Right lobe of liver (tissue), 6 donors: ENCODE results near the gene FAM3B. TPM values are rescaled to one million over a fixed set of nuclear protein-coding genes. Genes with fewer than 3 reads are reported as not detected.

ENCODE experiments used
- ATAC-seq, 4 donors: fragments of 200-7000 bp; cut with Tn5 transposase; one replicate each; pipeline ENCODE4 v1.9.1; 2020; ENCODE audit warnings: mild to moderate bottlenecking in 4 of 4, moderate library complexity in 4 of 4
- DNase-seq, 3 donors: peaks; one replicate each; pipeline ENCODE4 v3.0.0-alpha.2; 2020
- H3K27ac ChIP-seq, 3 donors: fragments of 200-600 bp; one replicate each; pipeline ENCODE4 v1.8.0; 2022
- H3K27me3 ChIP-seq, 2 donors: fragments of 200-600 bp; one replicate each; pipeline ENCODE4 v1.8.0; 2022
- H3K36me3 ChIP-seq, 4 donors: fragments of 200-600 bp; sonication (generic) in 1 of 4; one replicate each; pipeline versions ENCODE4 v1.5.1 to v1.8.0; 2017 to 2022; ENCODE audit warnings: control low read depth in 1 of 4
- H3K4me1 ChIP-seq, 4 donors: fragments of 200-600 bp; sonication (generic) in 1 of 4; one replicate each; pipeline versions ENCODE4 v1.5.1 to v1.8.0; 2017 to 2022; ENCODE audit warnings: control low read depth in 1 of 4
- H3K4me3 ChIP-seq, 3 donors: fragments of 200-600 bp; one replicate each; pipeline ENCODE4 v1.8.0; 2022
- H3K9me3 ChIP-seq, 4 donors: fragments of 200-600 bp; sonication (generic) in 1 of 4; one replicate each; pipeline versions ENCODE4 v1.5.1 to v1.8.0; 2017 to 2022; ENCODE audit warnings: control low read depth in 1 of 4
- POLR2A ChIP-seq: fragments of 450-650 bp; IDR thresholded peaks from one replicate; pipeline ENCODE4 v1.6.1; 2017; ENCODE audit warnings: antibody characterized with exemption, mild to moderate bottlenecking
- WGBS: methylation state at CpG from one replicate; pipeline ENCODE4 v1.1.6; 2018; ENCODE audit warnings: low coverage, low lambda C conversion rate; ENCODE audit not compliant: insufficient coverage; ENCODE audit errors: missing lambda C conversion rate; 5-methylcytosine and 5-hydroxymethylcytosine counted together
- intact Hi-C, 2 donors: fragments of 100-400 bp; cut with DNase I; formaldehyde crosslinking; loops; one replicate each; pipeline versions ENCODE4 v1.11.2 to v1.14.1; 2022
- total RNA-seq, 6 experiments: library from RNA; depleted of rRNA in 2 of 6; stranded (reverse); fragments of >200 nt in 2 of 6; fragmentation: NEBNext Ultra II Directional in 3 of 6; extraction: Animal tissue kit (Norgen Biotek cat#: 25700) in 3 of 6; gene quantifications; one replicate each; pipeline versions ENCODE4 v1.1.0 to v1.2.4, GENCODE V29; 2016 to 2023
- TF ChIP-seq, protein P1 (sequence below), 4 donors: fragments of 200-600 bp in 3 of 4; fragments of 450-650 bp in 1 of 4; IDR thresholded peaks; one replicate each; pipeline versions ENCODE4 v1.5.1 to v1.8.0; 2016 to 2022; ENCODE audit warnings: antibody characterized with exemption in 4 of 4, mild to moderate bottlenecking in 2 of 4
- donor health status: DM: no; HTN: yes; CAD: no.
- donor health status: DM: no; HTN: no; CAD: no.
- donor health status: DM: no; HTN: no; CAD: no.
- donor health status: DM: no; HTN: yes; CAD: no.
- donor health status: DM: no; HTN: yes; CAD: no.

The FAM3B gene
- total RNA-seq, 6 experiments from 2014 or later = 0.49 to 0.95 (median 0.76) TPM; not detected in 2

DNA sequence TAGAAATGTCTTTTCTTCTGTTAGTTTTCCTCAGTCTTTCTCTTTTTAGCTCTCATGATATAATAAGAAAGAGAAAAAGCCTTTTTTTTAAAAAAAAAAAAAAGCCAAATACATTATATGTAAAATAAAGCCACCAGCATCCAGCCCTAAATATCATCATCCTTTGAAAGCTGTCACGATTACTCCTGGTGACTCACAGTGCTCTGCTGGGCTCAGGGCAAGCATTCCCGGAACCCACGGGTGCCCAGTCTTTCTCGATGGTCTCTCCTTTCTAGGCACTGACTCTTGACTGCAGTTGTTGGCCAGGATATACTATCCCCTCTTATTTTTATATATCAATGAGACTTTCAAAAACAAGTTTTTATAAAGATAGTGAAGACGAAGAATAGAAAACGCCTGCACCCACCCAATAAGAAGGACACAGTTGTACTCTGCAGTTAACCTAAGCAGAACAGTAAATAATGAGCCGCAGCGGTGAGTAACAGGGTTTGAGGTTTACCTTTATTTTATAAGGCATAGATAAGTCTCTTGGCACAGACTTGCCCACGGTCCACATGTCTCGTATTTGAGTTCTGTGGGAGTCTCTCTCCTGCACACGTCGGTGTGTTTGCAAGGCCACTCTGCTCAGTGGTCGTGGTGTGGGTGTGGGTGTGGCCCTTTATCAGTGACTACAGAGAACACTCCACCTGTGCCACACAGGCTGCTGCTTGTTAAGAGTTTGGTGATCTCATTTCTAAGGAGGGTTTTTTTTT lies 29.5 kb downstream of the FAM3B start:
- Histone ChIP-seq H3K4me1 (no peaks in the 10 kb centered on the region), H3K36me3 (no peaks in the 10 kb centered on the region), H3K27me3 (no peaks in the 10 kb centered on the region), H3K9me3 (no peaks in the 10 kb centered on the region), H3K27ac (no peak overlapping the region), H3K4me3 (no peak overlapping the region)
- DNase-seq (no peak), ATAC-seq (no peak)
- TF ChIP-seq, protein P1, sequence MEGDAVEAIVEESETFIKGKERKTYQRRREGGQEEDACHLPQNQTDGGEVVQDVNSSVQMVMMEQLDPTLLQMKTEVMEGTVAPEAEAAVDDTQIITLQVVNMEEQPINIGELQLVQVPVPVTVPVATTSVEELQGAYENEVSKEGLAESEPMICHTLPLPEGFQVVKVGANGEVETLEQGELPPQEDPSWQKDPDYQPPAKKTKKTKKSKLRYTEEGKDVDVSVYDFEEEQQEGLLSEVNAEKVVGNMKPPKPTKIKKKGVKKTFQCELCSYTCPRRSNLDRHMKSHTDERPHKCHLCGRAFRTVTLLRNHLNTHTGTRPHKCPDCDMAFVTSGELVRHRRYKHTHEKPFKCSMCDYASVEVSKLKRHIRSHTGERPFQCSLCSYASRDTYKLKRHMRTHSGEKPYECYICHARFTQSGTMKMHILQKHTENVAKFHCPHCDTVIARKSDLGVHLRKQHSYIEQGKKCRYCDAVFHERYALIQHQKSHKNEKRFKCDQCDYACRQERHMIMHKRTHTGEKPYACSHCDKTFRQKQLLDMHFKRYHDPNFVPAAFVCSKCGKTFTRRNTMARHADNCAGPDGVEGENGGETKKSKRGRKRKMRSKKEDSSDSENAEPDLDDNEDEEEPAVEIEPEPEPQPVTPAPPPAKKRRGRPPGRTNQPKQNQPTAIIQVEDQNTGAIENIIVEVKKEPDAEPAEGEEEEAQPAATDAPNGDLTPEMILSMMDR (IDR thresholded peaks at IDR 0.05) = no peak
- TF ChIP-seq POLR2A = no peak
- 78% methylated on average over 13 of the region's 13 CpGs for WGBS
- intact Hi-C loops = no loop called here

DNA sequence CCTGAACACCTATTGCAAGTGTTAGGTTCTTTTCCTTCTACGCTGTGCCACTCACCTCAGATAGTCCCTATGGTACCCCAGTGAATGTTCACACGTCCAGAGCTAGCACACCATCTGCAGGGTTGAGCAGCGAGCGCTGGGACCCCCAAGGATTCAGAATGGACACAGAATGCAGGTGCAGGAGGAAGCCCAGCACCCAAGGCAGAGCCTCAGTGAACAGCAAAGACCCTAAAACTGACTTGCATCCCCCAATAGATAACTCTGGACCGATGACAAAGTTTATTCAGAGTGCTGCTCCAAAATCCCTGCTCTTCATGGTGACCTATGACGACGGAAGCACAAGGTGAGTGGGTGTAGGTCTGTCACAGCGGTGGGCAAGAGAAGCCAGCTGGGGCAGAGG lies 30.2 kb downstream of the FAM3B start:
- Histone ChIP-seq H3K27me3 (no peaks in the 10 kb centered on the region), H3K27ac (no peak overlapping the region), H3K4me3 (no peak overlapping the region), H3K36me3 (no peaks in the 10 kb centered on the region), H3K4me1 (no peaks in the 10 kb centered on the region), H3K9me3 (no peaks in the 10 kb centered on the region)
- ATAC-seq (no peak), DNase-seq (no peak)
- intact Hi-C loops = no loop called here
- no peak for TF ChIP-seq POLR2A
- TF ChIP-seq, protein P1 (IDR thresholded peaks at IDR 0.05) = no peak
- 77% methylated on average over 5 of the region's 8 CpGs for WGBS

DNA sequence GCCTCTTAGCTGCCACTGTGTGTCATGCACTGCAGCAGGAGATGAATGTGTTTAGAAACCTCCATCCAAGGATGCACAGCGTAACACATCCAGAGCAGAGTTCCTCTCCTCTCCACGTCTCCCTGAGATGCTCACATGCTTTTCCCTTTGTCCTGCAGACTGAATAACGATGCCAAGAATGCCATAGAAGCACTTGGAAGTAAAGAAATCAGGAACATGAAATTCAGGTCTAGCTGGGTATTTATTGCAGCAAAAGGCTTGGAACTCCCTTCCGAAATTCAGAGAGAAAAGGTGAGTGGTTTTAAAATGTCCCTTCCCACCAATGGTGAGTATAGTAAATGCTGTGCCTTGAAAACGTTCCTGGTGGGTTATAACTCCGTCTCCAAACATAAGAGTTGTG lies 31.8 kb downstream of the FAM3B start:
- no peaks in the 10 kb centered on the region for H3K9me3 ChIP-seq
- TF ChIP-seq POLR2A = no peak
- TF ChIP-seq, protein P1 (IDR thresholded peaks at IDR 0.05) = no peak
- H3K27ac ChIP-seq = no peak overlapping the region
- no peaks in the 10 kb centered on the region for H3K27me3 ChIP-seq
- no peak overlapping the region for H3K4me3 ChIP-seq
- no peak for ATAC-seq
- no peaks in the 10 kb centered on the region for H3K4me1 ChIP-seq
- no peak for DNase-seq
- intact Hi-C loops = no loop called here
- 42% methylated on average over 5 of the region's 6 CpGs for WGBS
- no peaks in the 10 kb centered on the region for H3K36me3 ChIP-seq

GRCh38 chr21:41349126-41349525 lies 32.5 kb downstream of the FAM3B start:
- intact Hi-C loops = no loop called here
- Histone ChIP-seq H3K4me3 (no peak overlapping the region), H3K36me3 (no peaks in the 10 kb centered on the region), H3K4me1 (no peaks in the 10 kb centered on the region), H3K27ac (no peak overlapping the region), H3K9me3 (no peaks in the 10 kb centered on the region), H3K27me3 (no peaks in the 10 kb centered on the region)
- ATAC-seq (no peak), DNase-seq (no peak)
- 57% methylated on average over 4 of the region's 7 CpGs for WGBS
- TF ChIP-seq, protein P1 (IDR thresholded peaks at IDR 0.05) = no peak
- no peak for TF ChIP-seq POLR2A
